ENCODE measurements around the gene CRYBB1. TPM values are rescaled to one million over a fixed set of nuclear protein-coding genes. Genes with fewer than 3 reads are reported as not detected.

CRYBB1 gene
- polyA plus RNA-seq, 3 donors: 0.33 to 1.6 (median 0.78) TPM

GRCh38 chr22:26610072-26610958 is 7.5 kb downstream of the CRYBB1 start:
- TF ChIP-seq CTCF (IDR thresholded peaks at IDR 0.05): no peak

GRCh38 chr22:26609287-26609686 is 8.5 kb downstream of the CRYBB1 start:
- no peak overlapping the region for H2AFZ ChIP-seq (ENCODE audit: insufficient read depth, low read depth, low read length, poor library complexity, severe bottlenecking)
- H4K20me1 ChIP-seq (ENCODE audit: insufficient read depth, low read length): no peaks in the 10 kb centered on the region
- no peaks in the 10 kb centered on the region for H3K9me3 Mint-ChIP-seq
- no peak overlapping the region for H3K4me2 ChIP-seq (replicated peaks; ENCODE audit: extremely low read depth, low read length, poor library complexity, severe bottlenecking)
- H3K9me3 ChIP-seq (replicated peaks in 1 of 2; ENCODE audit: control insufficient read depth in 1 of 2, insufficient read depth in 1 of 2, low read length in 2 of 2): no peaks in the 10 kb centered on the region
- no peak for DNase-seq
- no peak overlapping the region for H3K4me3 ChIP-seq (replicated peaks in 1 of 3; ENCODE audit: low read depth in 2 of 3, low read length in 3 of 3)
- H3K4me3 Mint-ChIP-seq: no peak overlapping the region
- no peak overlapping the region for H3K27ac Mint-ChIP-seq
- H3K36me3 Mint-ChIP-seq: no peaks in the 10 kb centered on the region
- H3K4me1 Mint-ChIP-seq: peaks cover 15% of the 10 kb centered on the region
- H3K36me3 ChIP-seq (replicated peaks in 1 of 2; ENCODE audit: control insufficient read depth in 1 of 2, insufficient read depth in 2 of 2, low read length in 2 of 2): no peaks in the 10 kb centered on the region
- H3K9ac ChIP-seq (ENCODE audit: insufficient read depth, low read length, poor library complexity, severe bottlenecking): no peak overlapping the region
- intact Hi-C loops (cut with micrococcal nuclease): no loop called here
- no peak for TF ChIP-seq CTCF (IDR thresholded peaks at IDR 0.05)
- WGBS (ENCODE audit: insufficient coverage): 100% methylated on average over 2 of the region's 2 CpGs
- peaks cover 1 to 5% (median 1%) of the 10 kb centered on the region in 3 donors for H3K27me3 Mint-ChIP-seq (ENCODE audit: low read depth in 3 of 3)
- H3K27me3 ChIP-seq (ENCODE audit: control insufficient read depth in 2 of 2, insufficient read depth in 2 of 2, low read length in 2 of 2): no peaks in the 10 kb centered on the region
- peaks cover 8 to 11% of the 10 kb centered on the region in 2 donors for H3K4me1 ChIP-seq (ENCODE audit: control insufficient read depth in 1 of 2, insufficient read depth in 2 of 2, low read length in 2 of 2)
- no peaks in the 10 kb centered on the region for H3K79me2 ChIP-seq (ENCODE audit: insufficient read depth, low read length)
- H3K27ac ChIP-seq (ENCODE audit: low read depth in 1 of 2, low read length in 2 of 2): no peak overlapping the region

More at GRCh38 chr22:26610072-26610958, 7.5 kb downstream of the CRYBB1 start:
- Mint-ChIP-seq H3K4me1 (peaks cover 14% of the 10 kb centered on the region), H3K27me3 (ENCODE audit: low read depth in 3 of 3) (peaks cover 1 to 5% (median 1%) of the 10 kb centered on the region in 3 donors), H3K4me3 (no peak overlapping the region), H3K27ac (peak overlapping the region in 4 of 7 donors; percentile 12 to 84 (median 38)), H3K9me3 (no peaks in the 10 kb centered on the region), H3K36me3 (no peaks in the 10 kb centered on the region)
- no peaks in the 10 kb centered on the region for H3K9me3 ChIP-seq (replicated peaks in 1 of 2; ENCODE audit: control insufficient read depth in 1 of 2, insufficient read depth in 1 of 2, low read length in 2 of 2)
- H4K20me1 ChIP-seq (ENCODE audit: insufficient read depth, low read length): no peaks in the 10 kb centered on the region
- intact Hi-C loops (cut with micrococcal nuclease): no loop called here
- no peak overlapping the region for H3K9ac ChIP-seq (ENCODE audit: insufficient read depth, low read length, poor library complexity, severe bottlenecking)
- H2AFZ ChIP-seq (ENCODE audit: insufficient read depth, low read depth, low read length, poor library complexity, severe bottlenecking): no peak overlapping the region
- peak in 1 of 3 donors; percentile 19 for DNase-seq
- no peak overlapping the region for H3K4me2 ChIP-seq (replicated peaks; ENCODE audit: extremely low read depth, low read length, poor library complexity, severe bottlenecking)
- 60% methylated on average over 11 of the region's 12 CpGs for WGBS (ENCODE audit: insufficient coverage)
- no peaks in the 10 kb centered on the region for H3K36me3 ChIP-seq (replicated peaks in 1 of 2; ENCODE audit: control insufficient read depth in 1 of 2, insufficient read depth in 2 of 2, low read length in 2 of 2)
- no peaks in the 10 kb centered on the region for H3K27me3 ChIP-seq (ENCODE audit: control insufficient read depth in 2 of 2, insufficient read depth in 2 of 2, low read length in 2 of 2)
- H3K4me3 ChIP-seq (replicated peaks in 1 of 3; ENCODE audit: low read depth in 2 of 3, low read length in 3 of 3): no peak overlapping the region
- H3K27ac ChIP-seq (ENCODE audit: low read depth in 1 of 2, low read length in 2 of 2): no peak overlapping the region
- H3K4me1 ChIP-seq (ENCODE audit: control insufficient read depth in 1 of 2, insufficient read depth in 2 of 2, low read length in 2 of 2): peaks cover 8 to 11% of the 10 kb centered on the region in 2 donors
- no peaks in the 10 kb centered on the region for H3K79me2 ChIP-seq (ENCODE audit: insufficient read depth, low read length)

All from CD14-positive monocyte (primary cell).